ENCODE results near the gene RPTOR.

RPTOR gene

DNA sequence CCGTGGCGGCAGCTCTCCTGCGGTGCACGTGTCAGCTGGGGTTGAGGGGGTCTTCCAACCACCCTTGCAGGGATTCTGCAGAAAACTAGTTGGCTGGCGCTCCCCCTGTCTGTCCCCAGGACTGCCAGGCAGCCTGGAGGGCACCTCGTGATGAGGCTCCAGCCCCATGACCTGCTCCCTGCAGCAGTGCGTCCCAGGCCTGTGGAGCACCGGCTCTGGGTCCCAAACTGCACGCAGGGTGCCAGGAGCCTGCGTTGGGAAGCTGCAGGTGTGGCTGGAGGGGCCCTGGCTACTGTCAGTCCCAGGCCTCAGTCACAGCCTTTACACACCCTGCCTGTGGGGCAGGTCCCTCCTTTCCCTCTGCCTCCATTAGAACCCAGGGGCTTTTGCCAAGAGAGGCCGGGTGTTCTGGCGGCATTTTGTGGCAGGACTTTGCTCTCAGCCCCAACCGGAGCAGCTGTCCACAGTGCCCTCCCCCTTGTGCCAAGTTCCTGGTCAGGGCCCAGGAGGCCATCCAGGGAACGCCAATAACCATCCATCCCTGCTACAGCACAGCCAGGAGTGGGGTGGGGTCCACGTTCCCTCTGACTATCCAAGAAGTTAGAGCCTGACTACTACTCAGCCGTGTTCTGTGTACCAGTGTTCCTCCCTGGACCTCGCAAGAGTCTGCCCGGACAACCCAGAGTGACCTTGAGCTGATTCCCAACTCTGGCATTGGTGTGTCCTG is 456.2 kb downstream of the RPTOR start:
- no peak overlapping the region for H3K27ac ChIP-seq (ENCODE audit: low read length)
- no peaks in the 10 kb centered on the region for H3K9me3 ChIP-seq (ENCODE audit: insufficient read depth, low read length)
- H4K20me1 ChIP-seq (ENCODE audit: insufficient read depth, low read length): no peaks in the 10 kb centered on the region
- H2AFZ ChIP-seq (ENCODE audit: low read depth, low read length): no peak overlapping the region
- H3K9ac ChIP-seq (ENCODE audit: low read length): no peak overlapping the region
- no peaks in the 10 kb centered on the region for H3K36me3 ChIP-seq (replicated peaks; ENCODE audit: low read depth, low read length)
- H3K4me1 ChIP-seq (ENCODE audit: low read length): no peaks in the 10 kb centered on the region
- no peak overlapping the region for H3K4me3 ChIP-seq (ENCODE audit: low read length)
- H3K27me3 ChIP-seq (ENCODE audit: low read depth, low read length): no peaks in the 10 kb centered on the region
- TF ChIP-seq, protein P1, sequence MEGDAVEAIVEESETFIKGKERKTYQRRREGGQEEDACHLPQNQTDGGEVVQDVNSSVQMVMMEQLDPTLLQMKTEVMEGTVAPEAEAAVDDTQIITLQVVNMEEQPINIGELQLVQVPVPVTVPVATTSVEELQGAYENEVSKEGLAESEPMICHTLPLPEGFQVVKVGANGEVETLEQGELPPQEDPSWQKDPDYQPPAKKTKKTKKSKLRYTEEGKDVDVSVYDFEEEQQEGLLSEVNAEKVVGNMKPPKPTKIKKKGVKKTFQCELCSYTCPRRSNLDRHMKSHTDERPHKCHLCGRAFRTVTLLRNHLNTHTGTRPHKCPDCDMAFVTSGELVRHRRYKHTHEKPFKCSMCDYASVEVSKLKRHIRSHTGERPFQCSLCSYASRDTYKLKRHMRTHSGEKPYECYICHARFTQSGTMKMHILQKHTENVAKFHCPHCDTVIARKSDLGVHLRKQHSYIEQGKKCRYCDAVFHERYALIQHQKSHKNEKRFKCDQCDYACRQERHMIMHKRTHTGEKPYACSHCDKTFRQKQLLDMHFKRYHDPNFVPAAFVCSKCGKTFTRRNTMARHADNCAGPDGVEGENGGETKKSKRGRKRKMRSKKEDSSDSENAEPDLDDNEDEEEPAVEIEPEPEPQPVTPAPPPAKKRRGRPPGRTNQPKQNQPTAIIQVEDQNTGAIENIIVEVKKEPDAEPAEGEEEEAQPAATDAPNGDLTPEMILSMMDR (IDR thresholded peaks at IDR 0.05; ENCODE audit: low read depth, low read length): no peak
- TF ChIP-seq EZH2phosphoT487 (IDR thresholded peaks at IDR 0.05; ENCODE audit: low read depth): no peak
- H3K4me2 ChIP-seq (ENCODE audit: low read length): no peak overlapping the region
- H3K79me2 ChIP-seq (ENCODE audit: low read length): no peaks in the 10 kb centered on the region

DNA sequence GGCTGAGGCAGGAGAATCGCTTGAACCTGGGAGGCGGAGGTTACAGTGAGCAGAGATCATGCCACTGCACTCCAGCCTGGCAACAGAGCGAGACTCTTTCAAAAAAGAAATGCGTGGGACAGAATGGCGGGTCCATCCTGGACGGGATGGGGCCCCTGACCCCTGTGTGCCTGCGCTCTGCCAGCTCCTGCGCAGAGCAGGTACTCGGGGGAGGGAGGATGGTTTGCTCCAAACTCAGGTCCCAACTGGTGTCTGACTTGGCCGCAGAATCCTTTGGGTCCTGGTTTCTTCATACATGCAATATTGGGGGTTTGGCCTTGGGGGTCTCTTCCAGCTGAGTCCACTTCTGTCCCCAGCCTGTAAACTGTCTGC is 457.4 kb downstream of the RPTOR start:
- Histone ChIP-seq H4K20me1 (ENCODE audit: insufficient read depth, low read length) (no peaks in the 10 kb centered on the region), H3K9ac (ENCODE audit: low read length) (no peak overlapping the region), H3K27me3 (ENCODE audit: low read depth, low read length) (no peaks in the 10 kb centered on the region), H3K4me1 (ENCODE audit: low read length) (no peaks in the 10 kb centered on the region), H2AFZ (ENCODE audit: low read depth, low read length) (no peak overlapping the region), H3K9me3 (ENCODE audit: insufficient read depth, low read length) (no peaks in the 10 kb centered on the region), H3K4me3 (ENCODE audit: low read length) (no peak overlapping the region), H3K79me2 (ENCODE audit: low read length) (no peaks in the 10 kb centered on the region), H3K36me3 (replicated peaks; ENCODE audit: low read depth, low read length) (no peaks in the 10 kb centered on the region), H3K4me2 (ENCODE audit: low read length) (no peak overlapping the region), H3K27ac (ENCODE audit: low read length) (no peak overlapping the region)
- TF ChIP-seq, protein P1 (IDR thresholded peaks at IDR 0.05; ENCODE audit: low read depth, low read length): no peak
- TF ChIP-seq EZH2phosphoT487 (IDR thresholded peaks at IDR 0.05; ENCODE audit: low read depth): no peak

DNA sequence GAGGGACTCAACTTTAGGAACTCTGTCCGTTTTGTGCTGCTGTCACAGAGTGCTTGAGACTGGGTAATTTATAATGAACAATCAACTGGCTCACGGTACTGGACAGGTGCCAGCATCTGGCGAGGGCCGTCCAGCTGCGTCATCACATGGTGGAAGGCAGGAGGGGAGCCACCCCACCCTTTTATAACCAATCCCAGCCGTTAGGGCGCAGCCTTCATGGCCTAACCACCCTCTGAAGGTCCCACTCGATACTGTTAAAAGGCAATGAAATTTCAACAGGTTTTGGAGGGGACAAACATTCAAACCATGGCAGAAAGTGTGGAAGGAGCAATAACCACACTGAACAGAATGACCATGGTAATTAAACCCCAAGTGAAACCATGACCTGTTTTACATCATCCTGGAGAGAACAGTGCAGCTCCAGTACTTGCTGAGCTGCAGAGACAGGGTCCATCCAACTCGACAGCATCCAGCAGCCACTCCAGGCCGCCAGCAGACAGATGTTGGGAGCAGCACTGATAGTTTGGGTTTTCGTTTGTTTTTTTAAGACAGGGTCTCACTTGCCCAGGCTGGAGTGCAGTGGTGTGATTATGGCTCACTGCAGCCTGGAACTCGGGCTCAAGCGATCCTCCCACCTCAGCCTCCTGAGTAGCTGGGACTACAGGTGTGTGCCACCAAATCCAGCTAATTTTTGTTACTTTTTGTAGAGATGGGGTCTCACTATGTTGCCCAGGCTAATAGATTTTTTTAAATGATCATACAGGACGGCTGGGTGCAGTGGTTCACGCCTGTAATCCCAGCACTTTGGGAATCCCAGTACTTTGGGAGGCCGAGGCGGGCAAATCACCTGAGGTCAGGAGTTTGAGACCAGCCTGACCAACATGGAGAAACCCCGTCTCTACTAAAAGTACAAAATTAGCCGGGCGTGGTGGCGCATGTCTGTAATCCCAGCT is 458.0 kb downstream of the RPTOR start:
- no peak overlapping the region for H2AFZ ChIP-seq (ENCODE audit: low read depth, low read length)
- no peaks in the 10 kb centered on the region for H3K27me3 ChIP-seq (ENCODE audit: low read depth, low read length)
- no peak for TF ChIP-seq EZH2phosphoT487 (IDR thresholded peaks at IDR 0.05; ENCODE audit: low read depth)
- TF ChIP-seq, protein P1 (IDR thresholded peaks at IDR 0.05; ENCODE audit: low read depth, low read length): no peak
- H3K9me3 ChIP-seq (ENCODE audit: insufficient read depth, low read length): no peaks in the 10 kb centered on the region
- H3K4me2 ChIP-seq (ENCODE audit: low read length): no peak overlapping the region
- no peak overlapping the region for H3K9ac ChIP-seq (ENCODE audit: low read length)
- no peaks in the 10 kb centered on the region for H3K4me1 ChIP-seq (ENCODE audit: low read length)
- no peaks in the 10 kb centered on the region for H3K79me2 ChIP-seq (ENCODE audit: low read length)
- H3K36me3 ChIP-seq (replicated peaks; ENCODE audit: low read depth, low read length): no peaks in the 10 kb centered on the region
- no peaks in the 10 kb centered on the region for H4K20me1 ChIP-seq (ENCODE audit: insufficient read depth, low read length)
- no peak overlapping the region for H3K4me3 ChIP-seq (ENCODE audit: low read length)
- H3K27ac ChIP-seq (ENCODE audit: low read length): no peak overlapping the region
